ENCODE results near the gene CCDC18. TPM values are rescaled to one million over a fixed set of nuclear protein-coding genes. Genes with fewer than 3 reads are reported as not detected.
"Not testable (repeated sequence)": the region's sequence is repeated elsewhere in the genome, so short reads cannot be mapped to it uniquely, and the experiment has no call there.

The CCDC18 gene
- total RNA-seq, 6 experiments from 2014 or later: 6.2 to 13.7 (median 12.9) TPM

- TF ChIP-seq CTCF (IDR thresholded peaks at IDR 0.05): no peak
- H3K4me3 Mint-ChIP-seq: no peak overlapping the region
- H3K27ac Mint-ChIP-seq: no peak overlapping the region
- peaks cover 8% of the 10 kb centered on the region; the same call in 1 of the 2 replicates for H3K36me3 Mint-ChIP-seq (ENCODE audit: low read depth)
- no peak for DNase-seq
- H3K4me1 Mint-ChIP-seq (ENCODE audit: low read depth): no peaks in the 10 kb centered on the region
- H3K9me3 Mint-ChIP-seq: no peaks in the 10 kb centered on the region
- H3K27me3 Mint-ChIP-seq (ENCODE audit: insufficient read depth): no peaks in the 10 kb centered on the region
These were observed 26.0 kb downstream of the CCDC18 start for GRCh38 chr1:93206567-93206954.

GRCh38 chr1:93207211-93207610 is 26.7 kb downstream of the CCDC18 start:
- DNase-seq: no peak
- TF ChIP-seq CTCF (IDR thresholded peaks at IDR 0.05): no peak
- no peaks in the 10 kb centered on the region for H3K9me3 Mint-ChIP-seq
- no peaks in the 10 kb centered on the region for H3K4me1 Mint-ChIP-seq (ENCODE audit: low read depth)
- H3K4me3 Mint-ChIP-seq: no peak overlapping the region
- peaks cover 8% of the 10 kb centered on the region; the same call in 1 of the 2 replicates for H3K36me3 Mint-ChIP-seq (ENCODE audit: low read depth)
- H3K27me3 Mint-ChIP-seq (ENCODE audit: insufficient read depth): no peaks in the 10 kb centered on the region
- H3K27ac Mint-ChIP-seq: no peak overlapping the region

- H3K4me1 Mint-ChIP-seq (ENCODE audit: low read depth): no peaks in the 10 kb centered on the region
- H3K4me3 Mint-ChIP-seq: no peak overlapping the region
- H3K27ac Mint-ChIP-seq: no peak overlapping the region
- no peak for TF ChIP-seq CTCF (IDR thresholded peaks at IDR 0.05)
- DNase-seq: no peak
- no peaks in the 10 kb centered on the region for H3K9me3 Mint-ChIP-seq
- H3K36me3 Mint-ChIP-seq (ENCODE audit: low read depth): peaks cover 29% of the 10 kb centered on the region
- no peaks in the 10 kb centered on the region for H3K27me3 Mint-ChIP-seq (ENCODE audit: insufficient read depth)
These were observed 34.8 kb downstream of the CCDC18 start for GRCh38 chr1:93215322-93215721.

- H3K27me3 Mint-ChIP-seq (ENCODE audit: insufficient read depth): no peaks in the 10 kb centered on the region; the same call in 1 of the 2 replicates
- no peak for DNase-seq
- no peak overlapping the region for H3K27ac Mint-ChIP-seq
- H3K4me3 Mint-ChIP-seq: no peak overlapping the region
- peaks cover 38% of the 10 kb centered on the region for H3K36me3 Mint-ChIP-seq (ENCODE audit: low read depth)
- no peak for TF ChIP-seq CTCF (IDR thresholded peaks at IDR 0.05)
- no peaks in the 10 kb centered on the region for H3K9me3 Mint-ChIP-seq
- peaks cover 5% of the 10 kb centered on the region; the same call in 1 of the 2 replicates for H3K4me1 Mint-ChIP-seq (ENCODE audit: low read depth)
These were observed 38.9 kb downstream of the CCDC18 start for GRCh38 chr1:93219443-93219842.

GRCh38 chr1:93220716-93221115 is 40.2 kb downstream of the CCDC18 start:
- not testable (repeated sequence) for H3K27ac Mint-ChIP-seq; H3K4me3 Mint-ChIP-seq; H3K27me3 Mint-ChIP-seq (ENCODE audit: insufficient read depth); H3K4me1 Mint-ChIP-seq (ENCODE audit: low read depth); DNase-seq; H3K9me3 Mint-ChIP-seq
- H3K36me3 Mint-ChIP-seq (ENCODE audit: low read depth): peaks cover 42% of the 10 kb centered on the region

- Mint-ChIP-seq H3K36me3 (ENCODE audit: low read depth) (peaks cover 42% of the 10 kb centered on the region), H3K4me1 (ENCODE audit: low read depth) (peaks cover 5% of the 10 kb centered on the region; the same call in 1 of the 2 replicates), H3K27ac (no peak overlapping the region), H3K9me3 (no peaks in the 10 kb centered on the region), H3K27me3 (ENCODE audit: insufficient read depth) (no peaks in the 10 kb centered on the region; the same call in 1 of the 2 replicates), H3K4me3 (no peak overlapping the region)
- DNase-seq: no peak
- TF ChIP-seq CTCF (IDR thresholded peaks at IDR 0.05): no peak
These were observed 41.4 kb downstream of the CCDC18 start for GRCh38 chr1:93221913-93222312.

Measured in HFFc6 (cell line).